H9 (cell line): ENCODE data around the gene CHST1. TPM values are rescaled to one million over a fixed set of nuclear protein-coding genes. Genes with fewer than 3 reads are reported as not detected.

Experiments
- DNase-seq: peaks from one replicate; pipeline ENCODE4 v3.0.0-alpha.2; 2017
- H2AFZ ChIP-seq: one replicate; pipeline ENCODE4 v1.6.1; 2013; ENCODE audit warnings: mild to moderate bottlenecking, low read length, control low read depth, moderate library complexity
- H2AK5ac ChIP-seq: 2 replicates; pipeline ENCODE4 v1.6.1; 2013; ENCODE audit warnings: low read length, control low read depth, mixed read lengths; ENCODE audit not compliant: insufficient read length
- H2BK120ac ChIP-seq: one replicate; pipeline ENCODE4 v1.6.1; 2013; ENCODE audit warnings: low read depth, mild to moderate bottlenecking, low read length, control low read depth, inconsistent platforms; ENCODE audit not compliant: poor library complexity, severe bottlenecking
- H2BK12ac ChIP-seq: 2 replicates; pipeline ENCODE4 v1.6.1; 2013; ENCODE audit warnings: low read length, control low read depth, mixed read lengths, low read depth; ENCODE audit not compliant: insufficient read length
- H2BK15ac ChIP-seq: 2 replicates; pipeline ENCODE4 v1.6.1; 2013; ENCODE audit warnings: low read depth, low read length, control low read depth
- H2BK20ac ChIP-seq: one replicate; pipeline ENCODE4 v1.6.1; 2013; ENCODE audit warnings: low read depth, mild to moderate bottlenecking, low read length, control low read depth, inconsistent platforms; ENCODE audit not compliant: poor library complexity, severe bottlenecking
- H2BK5ac ChIP-seq: 2 replicates; pipeline ENCODE4 v1.6.1; 2013; ENCODE audit warnings: low read length, control low read depth, mixed read lengths; ENCODE audit not compliant: insufficient read length
- H3K14ac ChIP-seq: 2 replicates; pipeline ENCODE4 v1.6.1; 2013; ENCODE audit warnings: low read length, control low read depth; ENCODE audit not compliant: insufficient read depth
- H3K18ac ChIP-seq: 2 replicates; pipeline ENCODE4 v1.6.1; 2013; ENCODE audit warnings: low read depth, mild to moderate bottlenecking, mixed read lengths, low read length, control low read depth; ENCODE audit not compliant: insufficient read length
- H3K23ac ChIP-seq: 2 replicates; pipeline ENCODE4 v1.6.1; 2013; ENCODE audit warnings: low read length, control low read depth, mixed read lengths, low read depth; ENCODE audit not compliant: insufficient read length
- H3K23me2 ChIP-seq: 2 replicates; pipeline ENCODE4 v1.6.1; 2013; ENCODE audit warnings: low read depth, mild to moderate bottlenecking, mixed read lengths, low read length, control low read depth; ENCODE audit not compliant: insufficient read length, poor library complexity, severe bottlenecking
- H3K27ac ChIP-seq: 2 replicates; pipeline ENCODE4 v1.5.1; 2013; ENCODE audit warnings: low read length, control low read depth, mixed read lengths, low read depth; ENCODE audit not compliant: insufficient read length
- H3K27me3 ChIP-seq: 2 replicates; pipeline ENCODE4 v1.6.1; 2013; ENCODE audit warnings: low read length, control low read depth, inconsistent platforms; ENCODE audit not compliant: insufficient read depth
- H3K4ac ChIP-seq: 2 replicates; pipeline ENCODE4 v1.6.1; 2013; ENCODE audit warnings: low read depth, mild to moderate bottlenecking, control low read depth, inconsistent platforms, low read length, moderate library complexity
- H3K4me1 ChIP-seq: 2 replicates; pipeline ENCODE4 v1.6.1; 2013; ENCODE audit warnings: low read length, control low read depth, inconsistent platforms; ENCODE audit not compliant: insufficient read depth
- H3K4me2 ChIP-seq: 2 replicates; pipeline ENCODE4 v1.6.1; 2013; ENCODE audit warnings: low read length, control low read depth, mixed read lengths; ENCODE audit not compliant: insufficient read length, insufficient read depth
- H3K56ac ChIP-seq: 2 replicates; pipeline ENCODE4 v1.6.1; 2013; ENCODE audit warnings: low read depth, mild to moderate bottlenecking, mixed read lengths, low read length, control low read depth; ENCODE audit not compliant: insufficient read length
- H3K79me1 ChIP-seq: 2 replicates; pipeline ENCODE4 v1.6.1; 2013; ENCODE audit warnings: low read depth, mild to moderate bottlenecking, moderate library complexity, low read length, control low read depth, inconsistent platforms; ENCODE audit not compliant: insufficient read depth, poor library complexity, severe bottlenecking
- H3K79me2 ChIP-seq: 2 replicates; pipeline ENCODE4 v1.6.1; 2013; ENCODE audit warnings: low read length, control low read depth, inconsistent platforms; ENCODE audit not compliant: insufficient read depth
- H3K9ac ChIP-seq: 2 replicates; pipeline ENCODE4 v1.6.1; 2013; ENCODE audit warnings: low read length, control low read depth, mixed read lengths; ENCODE audit not compliant: insufficient read length; ENCODE audit errors: extremely low read depth
- H3K9me3 ChIP-seq: one replicate; pipeline ENCODE4 v1.6.1; 2013; ENCODE audit warnings: low read depth, low read length, inconsistent platforms; ENCODE audit not compliant: control insufficient read depth
- H3T11ph ChIP-seq: one replicate; pipeline ENCODE4 v1.6.1; 2013; ENCODE audit warnings: mild to moderate bottlenecking, low read length, control low read depth, inconsistent platforms
- H4K20me1 ChIP-seq: one replicate; pipeline ENCODE4 v1.6.1; 2013; ENCODE audit not compliant: control insufficient read depth, insufficient read length, insufficient read depth
- H4K5ac ChIP-seq: 2 replicates; pipeline ENCODE4 v1.6.1; 2013; ENCODE audit warnings: low read depth, mild to moderate bottlenecking, mixed read lengths, low read length, control low read depth; ENCODE audit not compliant: insufficient read length
- H4K8ac ChIP-seq: replicated peaks from 2 replicates; pipeline ENCODE4 v1.6.1; 2013; ENCODE audit warnings: low read length, control low read depth, mixed read lengths, low read depth; ENCODE audit not compliant: insufficient read length
- H4K91ac ChIP-seq: 2 replicates; pipeline ENCODE4 v1.6.1; 2013; ENCODE audit warnings: low read depth, mild to moderate bottlenecking, moderate library complexity, mixed read lengths, low read length, control low read depth; ENCODE audit not compliant: insufficient read length
- H3K27ac Mint-ChIP-seq, 3 experiments: 2 replicates in 2 of 3; 3 replicates in 1 of 3; pipeline ENCODE4 v1.8.0; 2020 to 2021; ENCODE audit warnings: mixed read lengths in 3 of 3, mild to moderate bottlenecking in 1 of 3, moderate library complexity in 1 of 3
- H3K27me3 Mint-ChIP-seq: 2 replicates; pipeline ENCODE4 v1.8.0; 2021; ENCODE audit warnings: low read depth, mild to moderate bottlenecking, moderate library complexity, mixed read lengths
- H3K36me3 Mint-ChIP-seq, 3 experiments: 2 replicates in 2 of 3; 3 replicates in 1 of 3; pipeline ENCODE4 v1.8.0; 2020 to 2021; ENCODE audit warnings: low read depth in 3 of 3, mixed read lengths in 3 of 3; ENCODE audit not compliant: insufficient read depth in 1 of 3
- H3K4me1 Mint-ChIP-seq, 2 experiments: 2 replicates each; pipeline ENCODE4 v1.8.0; 2020; ENCODE audit warnings: mixed read lengths in 2 of 2
- H3K4me3 Mint-ChIP-seq, 2 experiments: 2 replicates in 1 of 2; 3 replicates in 1 of 2; pipeline ENCODE4 v1.8.0; 2020 to 2021; ENCODE audit warnings: mild to moderate bottlenecking in 2 of 2, mixed read lengths in 2 of 2, moderate library complexity in 1 of 2
- H3K9me3 Mint-ChIP-seq, 2 experiments: 2 replicates in 1 of 2; 3 replicates in 1 of 2; pipeline ENCODE4 v1.8.0; 2020; ENCODE audit warnings: mild to moderate bottlenecking in 2 of 2, mixed read lengths in 2 of 2, moderate library complexity in 1 of 2
- CTCF ChIP-seq: fragments of 200-600 bp; sonication (generic); conservative IDR thresholded peaks from 3 replicates; pipeline ENCODE4 v1.8.0; 2021; ENCODE audit warnings: antibody characterized with exemption, mild to moderate bottlenecking
- WGBS: extraction: QIAGEN DNeasy Blood & Tissue Kit; methylation state at CpG from one replicate; pipeline ENCODE4 v1.1.7; 2013; ENCODE audit warnings: missing lambda C conversion rate, low lambda C conversion rate, mixed read lengths; ENCODE audit not compliant: insufficient read length; ENCODE audit errors: extremely low coverage; 5-methylcytosine and 5-hydroxymethylcytosine counted together
- total RNA-seq: library from RNA; stranded (reverse); gene quantifications from 2 replicates; pipeline ENCODE4 v1.2.1, GENCODE V29; 2021

Gene CHST1
- total RNA-seq, 1 experiment from 2014 or later: 0.57 TPM

DNA sequence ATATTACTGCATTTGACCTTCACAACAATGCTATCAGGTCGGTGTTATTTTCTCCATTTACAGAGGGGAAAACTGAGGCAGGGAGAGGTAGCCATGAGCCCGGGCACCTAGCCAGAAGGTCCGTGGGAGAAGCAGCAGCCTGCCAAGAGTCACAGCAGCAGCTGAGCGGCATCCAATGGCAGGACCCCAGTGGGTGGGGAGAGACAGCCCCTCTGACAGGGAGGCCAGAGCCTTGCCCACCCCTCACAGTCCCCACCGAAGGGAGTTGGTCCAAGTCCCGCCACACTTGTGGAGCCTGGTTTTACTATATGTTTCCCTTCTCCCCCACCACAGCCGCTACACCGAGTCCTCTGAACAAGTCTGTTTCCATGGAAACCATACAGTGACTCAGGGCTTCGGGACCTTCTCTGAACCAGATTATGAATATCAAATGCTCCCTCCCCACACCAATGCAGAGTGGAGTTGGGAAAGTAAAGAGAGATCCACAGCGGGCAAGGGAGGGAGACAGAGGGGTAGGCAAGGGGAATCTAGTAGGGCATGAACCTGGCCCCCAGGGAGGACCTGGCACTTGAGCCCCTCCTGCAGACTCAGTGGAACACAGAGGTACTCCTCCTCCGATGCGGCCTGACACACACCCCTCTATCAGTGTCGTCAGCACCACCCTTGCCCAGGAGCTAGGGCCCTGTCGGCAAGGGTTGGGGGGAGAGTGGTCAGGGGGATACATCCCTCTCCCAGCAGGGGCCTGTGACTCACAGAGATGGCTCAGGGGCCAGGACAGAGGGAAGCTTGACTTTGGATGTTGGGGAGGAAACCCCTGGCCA is 2.5 kb downstream of the CHST1 start:
- no peak overlapping the region for H2BK15ac ChIP-seq
- no peak overlapping the region; a peak in 1 of 7 replicates for H3K27ac Mint-ChIP-seq
- H4K5ac ChIP-seq: no peak overlapping the region
- H2BK5ac ChIP-seq: no peak overlapping the region
- H4K8ac ChIP-seq: no peak overlapping the region
- peak overlapping the region in 1 of 2 experiments; percentile 67; a peak in 1 of 5 replicates for H3K4me3 Mint-ChIP-seq
- H3K9me3 ChIP-seq: no peaks in the 10 kb centered on the region
- H2AFZ ChIP-seq: no peak overlapping the region
- peaks cover 10% of the 10 kb centered on the region for H3K23me2 ChIP-seq
- no peak overlapping the region for H3K23ac ChIP-seq
- H2BK120ac ChIP-seq: no peak overlapping the region
- no peaks in the 10 kb centered on the region; a peak in 1 of 5 replicates for H3K9me3 Mint-ChIP-seq
- WGBS: no CpG with 5 or more reads among the region's 14 CpGs
- no peak overlapping the region for H3K56ac ChIP-seq
- H3K4ac ChIP-seq: no peak overlapping the region
- H3K9ac ChIP-seq: no peak overlapping the region
- H2BK20ac ChIP-seq: no peak overlapping the region
- no peaks in the 10 kb centered on the region for H4K20me1 ChIP-seq
- H3K4me1 Mint-ChIP-seq: peaks cover 36 to 48% of the 10 kb centered on the region in 2 experiments
- TF ChIP-seq CTCF: no peak
- no peak overlapping the region for H2AK5ac ChIP-seq
- no peaks in the 10 kb centered on the region for H3K36me3 Mint-ChIP-seq
- no peak overlapping the region for H4K91ac ChIP-seq
- DNase-seq: no peak
- H3K79me1 ChIP-seq: no peaks in the 10 kb centered on the region
- H2BK12ac ChIP-seq: no peak overlapping the region
- H3K79me2 ChIP-seq: no peaks in the 10 kb centered on the region
- H3K14ac ChIP-seq: no peak overlapping the region
- H3K27ac ChIP-seq: no peak overlapping the region
- H3T11ph ChIP-seq: no peak overlapping the region
- H3K4me2 ChIP-seq: no peak overlapping the region
- no peaks in the 10 kb centered on the region; the same call in 1 of the 2 replicates for H3K4me1 ChIP-seq
- H3K18ac ChIP-seq: no peak overlapping the region
- peaks cover 70% of the 10 kb centered on the region for H3K27me3 Mint-ChIP-seq
- H3K27me3 ChIP-seq: peaks cover 17% of the 10 kb centered on the region; the same call in 1 of the 2 replicates
